HG02981 (cell line): ENCODE results near the gene NDUFA8.
A peak's percentile ranks its signal among the peaks of the same experiment; 100 is the strongest.

Experiments used
- ATAC-seq: cut with Tn5 transposase; IDR thresholded peaks from one replicate; pipeline ENCODE4 v1.9.1; 2021; ENCODE audit warnings: mild to moderate bottlenecking, moderate library complexity; ENCODE audit not compliant: unreplicated experiment

The NDUFA8 gene

GRCh38 chr9:122159026-122159924, at the start of gene NDUFA8, which contains the start of gene MORN5:
Gene NDUFA8 (minus strand): TSS chr9:122159779. CDS start chr9:122159677, 102 bp downstream.
Gene MORN5 (plus strand): TSS chr9:122159908. CDS start chr9:122159973, 65 bp downstream.
- peak; percentile 94 for ATAC-seq

- ATAC-seq, result no peak
Observed at GRCh38 chr9:122207096-122207495, 47.5 kb upstream of the NDUFA8 start.

GRCh38 chr9:122206118-122207046, 46.8 kb upstream of the NDUFA8 start:
- no peak for ATAC-seq

- no peak for ATAC-seq
Observed at GRCh38 chr9:122205176-122205575, 45.6 kb upstream of the NDUFA8 start.

- no peak for ATAC-seq
Observed at GRCh38 chr9:122204491-122204890, 44.9 kb upstream of the NDUFA8 start.

GRCh38 chr9:122204055-122204454, 44.5 kb upstream of the NDUFA8 start:
- ATAC-seq, result no peak

GRCh38 chr9:122202111-122202510, 42.5 kb upstream of the NDUFA8 start:
- no peak for ATAC-seq

- ATAC-seq, result no peak
Observed at GRCh38 chr9:122201641-122202040, 42.1 kb upstream of the NDUFA8 start.

GRCh38 chr9:122200960-122201595, 41.5 kb upstream of the NDUFA8 start:
- no peak for ATAC-seq

- no peak for ATAC-seq
Observed at GRCh38 chr9:122197882-122198281, 38.3 kb upstream of the NDUFA8 start.

GRCh38 chr9:122197426-122197825, 37.8 kb upstream of the NDUFA8 start:
- ATAC-seq, result no peak

GRCh38 chr9:122195875-122196274, 36.3 kb upstream of the NDUFA8 start:
- ATAC-seq, result no peak

- ATAC-seq, result no peak
Observed at GRCh38 chr9:122193651-122194050, 34.1 kb upstream of the NDUFA8 start.

GRCh38 chr9:122192914-122193525, 33.4 kb upstream of the NDUFA8 start:
- no peak for ATAC-seq

GRCh38 chr9:122192261-122192875, 32.8 kb upstream of the NDUFA8 start:
- ATAC-seq, result no peak

- no peak for ATAC-seq
Observed at GRCh38 chr9:122191584-122191983, 32.0 kb upstream of the NDUFA8 start.

GRCh38 chr9:122190597-122191381, 31.2 kb upstream of the NDUFA8 start:
- no peak for ATAC-seq

GRCh38 chr9:122188369-122188768, 28.8 kb upstream of the NDUFA8 start:
- ATAC-seq, result no peak

- ATAC-seq, result no peak
Observed at GRCh38 chr9:122186777-122187470, 27.3 kb upstream of the NDUFA8 start.
